ENCODE results near the gene ELFN1.

DNA sequence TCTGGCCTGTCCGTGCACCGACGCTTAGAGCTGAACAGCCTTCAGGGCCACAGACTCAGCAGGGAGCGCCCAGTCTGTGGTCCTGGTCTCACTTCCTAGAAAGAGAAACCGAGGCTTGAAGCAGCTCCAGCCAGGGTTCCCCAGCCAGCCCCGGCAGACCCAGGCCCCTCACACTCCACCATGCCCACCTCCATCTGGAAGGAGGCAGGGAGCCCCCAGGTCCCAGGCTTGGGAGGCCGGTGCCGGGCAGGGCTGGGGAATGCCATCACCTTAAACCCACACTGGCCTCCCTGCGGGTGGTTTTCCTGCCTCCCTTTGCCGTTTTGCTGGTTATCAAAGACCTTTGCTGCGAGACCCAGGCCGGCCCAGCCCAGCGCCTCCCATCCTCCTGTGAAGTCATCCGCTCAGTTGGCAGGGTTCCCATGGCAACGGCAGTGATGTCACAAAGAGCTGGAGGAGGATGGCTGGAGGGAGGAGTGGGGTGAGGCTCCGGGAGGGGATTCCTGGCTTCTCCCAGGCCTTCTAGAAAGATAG, 24.0 kb downstream of the ELFN1 start:
- no peak for TF ChIP-seq POLR2A (IDR thresholded peaks at IDR 0.05)
- TF ChIP-seq, protein P1, sequence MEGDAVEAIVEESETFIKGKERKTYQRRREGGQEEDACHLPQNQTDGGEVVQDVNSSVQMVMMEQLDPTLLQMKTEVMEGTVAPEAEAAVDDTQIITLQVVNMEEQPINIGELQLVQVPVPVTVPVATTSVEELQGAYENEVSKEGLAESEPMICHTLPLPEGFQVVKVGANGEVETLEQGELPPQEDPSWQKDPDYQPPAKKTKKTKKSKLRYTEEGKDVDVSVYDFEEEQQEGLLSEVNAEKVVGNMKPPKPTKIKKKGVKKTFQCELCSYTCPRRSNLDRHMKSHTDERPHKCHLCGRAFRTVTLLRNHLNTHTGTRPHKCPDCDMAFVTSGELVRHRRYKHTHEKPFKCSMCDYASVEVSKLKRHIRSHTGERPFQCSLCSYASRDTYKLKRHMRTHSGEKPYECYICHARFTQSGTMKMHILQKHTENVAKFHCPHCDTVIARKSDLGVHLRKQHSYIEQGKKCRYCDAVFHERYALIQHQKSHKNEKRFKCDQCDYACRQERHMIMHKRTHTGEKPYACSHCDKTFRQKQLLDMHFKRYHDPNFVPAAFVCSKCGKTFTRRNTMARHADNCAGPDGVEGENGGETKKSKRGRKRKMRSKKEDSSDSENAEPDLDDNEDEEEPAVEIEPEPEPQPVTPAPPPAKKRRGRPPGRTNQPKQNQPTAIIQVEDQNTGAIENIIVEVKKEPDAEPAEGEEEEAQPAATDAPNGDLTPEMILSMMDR (IDR thresholded peaks at IDR 0.05 in 4 of 5, conservative IDR thresholded peaks at IDR 0.05 in 1 of 5) = no peak

All from gastrocnemius medialis (tissue), 4 donors.